GM21423 (cell line): Measurements from ENCODE around the gene NOXO1.
"Not testable (repeated sequence)": the region's sequence is repeated elsewhere in the genome, so short reads cannot be mapped to it uniquely, and the experiment has no call there.

Source experiments
- ATAC-seq: cut with Tn5 transposase; IDR thresholded peaks from one replicate; pipeline ENCODE4 v1.9.1; 2021; ENCODE audit warnings: mild to moderate bottlenecking, moderate library complexity; ENCODE audit not compliant: unreplicated experiment

The NOXO1 gene

DNA sequence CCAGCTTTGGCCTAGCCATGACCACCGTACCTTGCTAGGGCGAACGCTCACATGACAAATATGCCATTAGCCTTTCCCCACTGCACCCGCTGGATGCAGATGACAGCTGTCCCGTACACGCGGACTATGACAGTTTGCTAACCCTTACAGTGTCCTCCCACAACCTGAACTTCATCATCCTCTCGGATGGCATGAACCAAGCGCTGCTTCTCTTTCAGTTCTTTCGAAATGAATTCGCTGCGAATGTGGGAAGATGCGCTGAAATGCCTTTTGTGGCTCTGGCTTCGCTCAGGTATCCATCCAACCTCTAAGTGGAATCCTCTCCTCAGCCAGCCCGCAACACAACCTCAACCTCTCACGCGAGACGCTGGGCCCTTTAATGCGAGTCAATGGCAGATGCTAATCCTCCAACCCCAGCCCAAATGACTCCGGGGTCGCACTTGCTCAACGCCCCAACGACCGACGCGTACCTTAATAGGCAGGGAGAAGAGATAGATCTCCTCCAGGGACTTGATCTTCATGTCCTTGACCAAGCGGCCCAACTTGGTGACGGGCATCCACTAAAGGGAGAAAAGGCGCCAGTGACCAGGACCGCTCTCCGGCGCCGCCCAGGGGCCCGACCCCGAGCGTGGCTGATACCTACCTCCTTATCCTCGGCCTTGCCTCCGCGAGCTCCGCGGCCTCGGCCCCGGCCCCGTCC is 17.3 kb downstream of the NOXO1 start:
- ATAC-seq: peak; percentile 4

DNA sequence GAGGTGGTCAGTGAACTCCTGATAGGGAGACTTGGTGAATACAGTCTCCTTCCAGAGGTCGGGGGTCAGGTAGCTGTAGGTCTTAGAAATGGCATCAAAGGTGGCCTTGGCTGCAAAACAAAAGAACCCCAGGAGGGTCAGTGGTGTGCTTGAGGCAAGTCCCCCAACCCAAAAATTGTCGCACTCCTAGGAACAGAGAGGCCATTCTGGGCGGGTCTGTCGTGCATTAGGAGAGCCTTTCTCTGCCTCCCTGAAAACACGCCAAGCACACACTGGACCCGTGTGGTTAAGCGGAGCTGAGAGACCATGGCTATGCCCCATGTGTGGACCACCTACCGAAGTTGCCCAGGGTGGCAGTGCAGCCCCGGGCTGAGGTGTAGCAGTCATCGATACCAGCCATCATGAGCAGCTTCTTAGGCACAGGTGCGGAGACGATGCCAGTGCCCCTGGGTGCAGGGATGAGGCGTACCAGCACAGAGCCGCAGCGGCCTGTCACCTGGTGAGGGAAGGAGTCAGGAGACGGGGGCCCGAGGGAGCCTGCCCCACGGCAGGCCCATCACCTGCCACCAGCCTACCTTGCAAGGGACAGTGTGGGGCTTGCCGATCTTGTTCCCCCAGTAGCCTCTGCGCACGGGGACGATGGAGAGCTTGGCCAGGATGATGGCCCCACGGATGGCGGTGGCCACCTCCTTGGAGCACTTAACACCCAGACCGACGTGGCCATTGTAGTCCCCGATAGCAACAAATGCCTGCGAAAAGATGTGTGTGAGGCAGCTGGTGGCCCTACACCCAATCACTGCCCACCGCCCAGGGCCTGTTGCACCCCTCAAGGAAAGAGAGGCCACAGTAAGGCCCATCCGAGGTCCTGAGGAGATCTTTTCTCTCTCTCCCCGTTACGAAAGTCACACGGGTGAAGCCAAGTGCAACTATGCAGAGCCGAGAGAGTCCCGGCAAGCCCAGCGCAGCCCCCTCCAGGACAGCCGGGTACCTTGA is 18.8 kb downstream of the NOXO1 start:
- not testable (repeated sequence) for ATAC-seq

DNA sequence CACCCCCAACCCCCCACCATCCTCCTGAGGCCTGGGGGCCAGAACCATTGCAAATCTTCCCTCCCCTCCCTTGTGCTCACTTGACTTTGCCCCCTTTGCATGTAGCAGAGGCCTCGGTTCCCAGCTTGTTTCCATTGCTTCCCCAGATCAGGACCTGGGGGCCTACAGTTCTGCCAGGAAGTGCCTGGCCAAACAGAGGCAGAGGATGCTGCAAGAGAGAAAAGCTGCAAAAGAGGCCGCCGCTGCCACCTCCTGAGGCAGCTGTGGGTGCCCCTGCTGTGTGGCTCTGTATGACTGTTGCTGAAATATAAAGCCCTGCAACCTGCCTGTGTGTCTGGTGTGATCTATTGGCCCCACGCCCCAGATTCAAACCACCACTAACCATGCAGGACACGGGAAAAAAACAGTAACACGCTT is 19.6 kb downstream of the NOXO1 start:
- no peak for ATAC-seq

DNA sequence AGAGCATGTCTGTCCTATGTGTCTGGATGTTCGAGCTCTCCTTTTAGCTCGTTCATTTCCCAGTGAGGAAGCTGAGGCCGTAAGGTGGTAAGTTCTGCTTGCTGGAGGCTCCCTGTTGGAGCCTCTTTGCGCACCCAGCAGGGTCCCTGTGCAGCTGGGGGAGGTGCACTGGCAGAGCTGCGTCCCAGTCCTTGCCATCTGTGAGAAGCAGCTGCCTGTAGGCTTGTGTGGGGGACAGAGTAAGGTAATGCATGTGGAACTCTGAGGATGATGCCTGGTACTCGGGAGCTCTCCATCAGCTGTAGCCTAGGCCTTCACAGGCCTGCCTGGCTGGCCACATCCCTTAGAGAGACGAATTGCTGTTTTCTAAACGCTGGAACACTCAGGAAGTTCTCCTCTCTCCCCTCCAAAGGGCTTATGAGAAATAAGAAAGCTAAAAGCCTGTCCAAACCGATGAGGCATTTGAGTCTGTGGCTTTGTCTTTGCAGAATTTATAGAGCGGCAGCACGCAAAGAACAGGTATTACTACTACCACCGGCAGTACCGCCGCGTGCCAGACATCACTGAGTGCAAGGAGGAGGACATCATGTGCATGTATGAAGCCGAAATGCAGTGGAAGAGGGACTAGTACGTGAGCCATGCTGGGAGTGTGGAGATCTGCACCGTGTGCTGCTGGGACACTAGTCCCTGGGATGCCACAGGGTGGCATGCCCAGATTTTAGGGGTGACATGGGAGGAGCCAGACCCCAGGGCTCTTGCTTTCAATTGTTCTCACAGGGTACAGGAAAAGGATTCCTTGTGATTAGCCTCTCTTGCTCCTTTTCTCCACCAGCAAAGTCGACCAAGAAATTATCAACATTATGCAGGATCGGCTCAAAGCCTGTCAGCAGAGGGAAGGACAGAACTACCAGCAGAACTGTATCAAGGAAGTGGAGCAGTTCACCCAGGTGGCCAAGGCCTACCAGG is 20.3 kb downstream of the NOXO1 start:
- no peak for ATAC-seq

DNA sequence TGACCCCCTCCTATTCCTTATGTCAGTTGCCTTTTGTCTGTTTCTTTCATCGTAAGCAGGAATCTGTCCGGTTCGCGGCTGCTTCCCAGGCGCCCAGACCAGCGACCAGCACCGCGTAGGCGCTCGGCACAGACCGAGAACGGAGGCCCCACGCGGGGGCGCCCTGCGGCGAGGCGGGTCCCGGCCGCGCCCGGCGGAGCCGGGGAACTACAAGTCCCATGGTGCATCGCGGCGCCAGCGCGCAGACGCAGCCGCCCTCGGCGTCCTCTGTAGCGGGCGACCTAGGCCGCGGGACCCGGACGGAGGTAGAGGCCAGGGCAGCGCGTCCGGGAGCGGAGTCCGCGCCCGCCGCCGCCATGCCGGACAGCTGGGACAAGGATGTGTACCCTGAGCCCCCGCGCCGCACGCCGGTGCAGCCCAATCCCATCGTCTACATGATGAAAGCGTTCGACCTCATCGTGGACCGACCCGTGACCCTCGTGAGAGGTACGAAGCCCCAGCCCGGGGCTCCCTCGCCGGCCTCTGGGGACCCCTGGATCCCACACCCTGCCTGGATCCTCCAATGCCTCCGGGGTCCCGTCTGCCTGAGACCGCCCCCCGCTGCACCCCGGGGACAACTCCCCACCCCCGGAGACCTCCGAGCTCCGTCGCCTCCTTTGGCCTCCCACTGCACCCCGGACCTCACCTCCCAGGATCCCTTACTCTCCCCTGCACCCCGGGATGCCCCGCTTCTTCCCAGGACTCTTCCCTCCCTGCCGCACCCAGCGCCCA is 21.8 kb downstream of the NOXO1 start, which contains the start of gene NDUFB10:
NDUFB10 (plus strand) TSS at position 270 of the 771 bp plus-strand sequence; CDS start at position 357, 87 bp downstream.
- peak; percentile 82 for ATAC-seq

DNA sequence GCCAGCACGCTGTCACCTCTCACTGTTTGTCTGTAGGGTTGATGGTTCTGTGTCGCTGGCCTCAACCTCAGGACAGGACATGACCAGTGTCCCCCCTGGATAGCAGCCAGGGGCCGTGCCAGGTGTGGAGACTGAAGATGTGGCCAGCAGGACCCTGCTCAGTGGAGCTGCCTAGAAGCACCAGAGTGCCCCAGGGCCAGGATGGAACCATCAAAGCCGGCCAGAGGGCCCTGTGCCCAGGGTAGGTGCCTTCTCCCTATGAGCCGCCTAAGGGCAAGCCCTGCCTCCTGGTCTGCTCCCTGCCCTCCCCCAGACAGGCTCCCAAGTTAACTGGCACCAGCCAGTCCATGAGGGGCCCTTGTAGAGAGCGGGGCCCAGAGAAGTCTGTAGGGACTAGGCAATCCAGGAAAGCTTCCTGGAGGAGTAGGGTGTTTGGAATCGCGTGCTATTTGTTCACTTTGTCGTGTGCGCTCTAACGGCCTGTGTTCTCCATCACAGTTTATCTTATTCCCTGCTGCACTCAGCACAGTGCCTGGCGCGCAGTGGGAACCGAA is 22.5 kb downstream of the NOXO1 start:
- no peak for ATAC-seq

DNA sequence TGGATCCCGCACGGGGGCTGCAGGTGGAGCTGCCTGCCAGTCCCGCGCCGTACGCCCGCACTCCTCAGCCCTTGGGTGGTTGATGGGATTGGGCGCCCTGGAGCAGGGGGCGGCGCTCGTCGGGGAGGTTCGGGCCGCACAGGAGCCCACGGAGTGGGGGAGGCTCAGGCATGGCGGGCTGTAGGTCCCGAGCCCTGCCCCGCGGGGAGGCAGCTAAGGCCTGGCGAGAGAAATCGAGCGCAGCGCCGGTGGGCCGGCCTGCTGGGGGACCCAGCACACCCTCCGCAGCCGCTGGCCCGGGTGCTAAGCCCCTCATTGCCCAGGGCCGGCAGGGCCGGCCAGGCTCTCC is 23.2 kb downstream of the NOXO1 start:
- ATAC-seq: not testable (repeated sequence)

DNA sequence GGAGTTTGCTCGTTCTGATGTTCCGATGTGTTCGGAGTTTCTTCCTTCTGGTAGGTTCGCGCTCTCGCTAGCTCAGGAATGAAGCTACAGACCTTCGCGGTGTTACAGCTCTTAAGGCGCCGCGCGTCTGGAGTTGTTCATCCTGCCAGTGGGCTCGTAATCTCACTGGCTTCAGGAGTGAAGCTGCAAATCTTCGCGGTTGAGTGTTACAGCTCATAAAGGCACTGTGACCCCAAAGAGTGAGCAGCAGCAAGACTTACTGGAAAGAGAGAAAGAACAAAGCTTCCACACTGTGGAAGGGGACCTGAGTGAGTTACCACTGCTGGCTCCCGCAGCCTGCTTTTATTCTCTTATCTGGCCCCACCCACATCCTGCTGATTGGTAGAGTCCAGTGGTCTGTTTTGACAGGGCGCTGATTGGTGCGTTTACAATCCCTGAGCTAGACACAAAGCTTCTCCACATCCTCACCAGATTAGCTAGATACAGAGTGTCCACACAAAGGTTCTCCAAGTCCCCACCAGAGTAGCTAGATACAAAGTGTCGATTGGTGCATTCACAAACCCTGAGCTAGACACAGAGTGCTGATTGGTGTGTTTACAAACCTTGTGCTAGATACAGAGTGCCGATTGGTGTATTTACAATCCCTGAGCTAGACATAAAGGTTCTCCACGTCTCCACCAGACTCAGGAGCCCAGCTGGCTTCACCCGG is 23.7 kb downstream of the NOXO1 start:
- not testable (repeated sequence) for ATAC-seq

DNA sequence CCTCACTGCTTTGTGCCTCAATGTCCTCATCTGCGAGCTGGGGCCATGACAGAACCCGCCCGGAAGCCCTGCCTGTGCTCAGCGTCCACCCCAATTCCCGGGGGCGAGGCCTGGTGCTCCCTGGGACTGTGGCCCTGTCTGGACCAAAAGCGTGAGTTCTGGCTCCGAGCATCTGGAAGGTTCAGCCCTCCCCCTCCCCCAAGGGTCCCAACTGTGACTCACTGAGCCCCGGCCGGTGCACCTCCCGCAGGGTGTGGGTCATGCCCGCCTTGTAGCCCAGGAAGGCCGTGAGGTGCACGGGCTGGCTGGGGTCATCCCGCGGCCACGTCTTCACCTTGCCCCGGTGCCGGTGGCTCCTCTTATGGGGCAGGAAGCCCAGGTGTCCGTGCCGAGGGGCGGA is 27.5 kb downstream of the NOXO1 start:
- no peak for ATAC-seq

DNA sequence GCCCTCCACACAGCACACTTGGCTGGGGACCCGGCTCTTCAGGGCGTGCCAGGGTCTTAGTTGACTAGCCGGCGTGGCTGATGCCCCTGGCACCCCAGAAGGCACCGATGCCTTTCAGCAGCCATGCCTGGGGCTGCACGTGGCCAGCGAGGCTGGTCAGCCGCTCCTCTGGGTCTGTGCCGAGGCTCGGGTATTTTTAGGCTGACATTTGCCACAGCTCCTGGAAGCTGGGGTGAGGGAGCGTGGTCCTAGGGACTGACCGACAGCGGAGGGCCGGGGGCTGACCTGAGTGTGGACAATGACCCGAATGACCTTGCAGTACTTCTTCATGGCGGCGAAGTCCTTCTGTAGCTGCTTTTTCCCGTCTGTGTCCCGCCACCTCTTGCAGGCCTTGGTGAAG is 30.7 kb downstream of the NOXO1 start:
- ATAC-seq: no peak

DNA sequence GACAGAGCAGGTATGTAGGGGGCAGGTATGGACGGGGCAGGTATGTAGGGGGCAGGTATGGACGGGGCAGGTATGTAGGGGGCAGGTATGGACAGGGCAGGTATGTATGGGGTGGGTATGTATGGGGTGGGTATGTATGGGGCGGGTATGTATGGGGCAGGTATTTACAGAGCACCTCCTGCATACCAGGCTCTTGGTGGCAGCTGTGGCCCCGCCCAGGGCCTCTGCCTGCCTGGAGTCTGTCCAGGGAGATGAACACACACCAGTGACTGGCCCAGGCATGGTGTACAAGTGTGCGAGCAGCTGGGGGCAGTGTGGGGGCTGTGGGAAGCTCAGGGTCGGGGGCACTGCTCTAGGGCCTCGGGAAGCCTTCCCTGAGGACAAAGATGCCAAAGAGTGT is 31.2 kb downstream of the NOXO1 start:
- ATAC-seq: no peak

DNA sequence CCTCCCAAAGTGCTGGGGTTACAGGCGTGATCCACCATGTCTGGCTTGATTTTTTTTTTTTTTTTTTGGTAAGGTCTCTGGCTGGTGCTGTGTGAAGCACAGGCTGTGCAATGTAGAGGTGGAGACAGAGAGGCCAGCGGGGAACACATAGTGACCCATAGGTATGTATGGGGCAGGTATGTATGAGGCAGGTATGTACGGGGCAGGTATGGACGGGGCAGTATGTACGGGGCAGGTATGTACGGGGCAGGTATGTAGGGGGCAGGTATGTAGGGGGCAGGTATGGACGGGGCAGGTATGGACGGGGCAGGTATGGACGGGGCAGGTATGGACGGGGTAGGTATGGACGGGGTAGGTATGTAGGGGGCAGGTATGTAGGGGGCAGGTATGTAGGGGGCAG is 31.8 kb downstream of the NOXO1 start:
- no peak for ATAC-seq

DNA sequence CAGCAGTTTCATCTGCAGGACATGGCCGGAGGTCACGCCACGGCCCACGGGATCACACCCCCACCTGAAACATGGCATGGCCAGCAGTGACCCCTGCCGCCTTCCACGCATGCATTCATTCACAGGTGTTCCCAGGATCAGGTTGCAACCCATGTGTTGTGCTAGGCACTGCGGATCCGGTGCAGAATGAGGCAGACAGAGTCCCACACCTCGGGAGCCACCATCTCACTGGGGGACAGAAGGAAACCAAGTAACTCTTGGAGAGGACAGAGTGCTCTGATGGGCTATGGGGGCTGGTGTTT is 33.9 kb downstream of the NOXO1 start:
- no peak for ATAC-seq

DNA sequence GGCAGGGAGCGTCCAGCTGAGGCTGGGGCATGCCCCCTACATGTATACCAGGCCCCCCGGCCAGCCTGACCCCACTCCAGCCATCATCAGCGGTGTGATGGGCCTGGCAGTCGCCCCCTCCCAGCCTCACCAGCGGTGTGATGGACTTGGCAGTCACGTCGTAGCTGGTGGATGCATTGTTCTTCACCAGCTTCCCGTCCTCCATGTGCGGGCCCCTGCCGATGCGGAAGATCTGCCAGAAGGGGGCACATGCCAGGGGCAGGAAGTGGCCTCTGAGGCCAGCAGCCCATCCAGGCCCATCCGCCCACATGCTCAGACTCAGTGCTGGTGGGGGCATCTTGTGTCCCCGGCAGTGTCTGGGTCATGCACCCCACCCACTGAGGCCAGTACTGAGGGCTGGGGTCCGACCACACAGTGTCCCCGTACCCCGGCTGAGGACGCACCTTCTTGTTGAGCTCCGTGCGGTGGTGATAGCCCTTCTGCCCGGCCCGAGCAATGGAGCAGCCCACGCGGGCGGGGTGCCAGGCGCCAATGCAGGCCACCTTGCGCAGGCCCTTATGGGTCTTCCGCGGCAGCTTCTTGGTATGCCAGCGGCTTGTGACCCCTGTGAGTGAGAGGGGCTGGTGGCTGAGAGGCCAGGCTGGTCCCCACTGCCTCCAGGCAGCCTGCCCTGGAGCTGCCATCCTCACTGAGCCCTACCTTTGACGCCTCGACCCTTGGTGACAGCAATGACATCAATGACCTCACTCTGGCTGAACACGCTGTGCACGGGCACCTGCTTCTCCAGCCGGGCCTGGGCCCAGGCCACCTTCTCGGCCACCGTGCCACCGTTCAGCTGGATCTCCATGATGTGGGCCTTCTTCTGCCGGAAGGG is 34.5 kb downstream of the NOXO1 start:
- ATAC-seq: no peak

DNA sequence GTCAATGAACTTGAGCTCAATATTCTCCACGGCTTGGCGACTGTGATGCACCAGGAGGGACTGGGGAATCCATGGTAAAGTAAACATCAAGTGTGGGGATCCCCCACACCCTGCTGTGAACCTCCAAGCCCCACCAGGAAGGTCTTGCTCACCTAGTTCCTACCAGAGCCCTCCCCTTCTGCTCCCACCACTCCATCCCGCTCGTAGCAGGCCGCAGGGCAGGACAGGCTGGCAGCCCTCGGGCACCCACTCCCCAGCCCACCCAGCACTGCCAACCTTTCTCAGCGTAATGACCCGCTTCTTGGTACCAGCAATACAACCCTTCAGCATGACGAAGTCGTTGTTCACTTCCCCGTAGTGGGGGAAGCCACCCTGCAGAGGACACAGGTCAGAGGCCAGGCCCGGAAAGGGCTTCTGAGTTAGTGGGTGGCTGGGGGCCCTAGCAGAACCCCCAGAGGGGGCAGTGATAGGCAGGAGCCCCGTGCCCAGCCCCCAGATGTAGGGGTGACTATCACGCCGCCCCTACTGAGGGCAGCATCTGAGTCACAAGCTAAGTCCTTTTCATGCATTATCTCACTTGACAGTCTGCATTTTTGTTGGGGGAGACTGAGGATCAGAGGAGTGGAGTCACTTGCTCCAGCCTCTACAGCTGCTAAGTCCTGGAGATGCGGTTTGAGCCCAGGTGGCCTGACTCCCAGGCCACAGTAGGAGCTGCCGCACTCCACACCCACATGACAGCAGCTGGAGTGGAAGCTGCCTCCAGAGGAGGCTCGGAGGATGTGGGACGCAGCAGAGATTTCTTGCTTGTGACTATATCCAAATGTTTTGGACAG is 35.5 kb downstream of the NOXO1 start:
- ATAC-seq: no peak

DNA sequence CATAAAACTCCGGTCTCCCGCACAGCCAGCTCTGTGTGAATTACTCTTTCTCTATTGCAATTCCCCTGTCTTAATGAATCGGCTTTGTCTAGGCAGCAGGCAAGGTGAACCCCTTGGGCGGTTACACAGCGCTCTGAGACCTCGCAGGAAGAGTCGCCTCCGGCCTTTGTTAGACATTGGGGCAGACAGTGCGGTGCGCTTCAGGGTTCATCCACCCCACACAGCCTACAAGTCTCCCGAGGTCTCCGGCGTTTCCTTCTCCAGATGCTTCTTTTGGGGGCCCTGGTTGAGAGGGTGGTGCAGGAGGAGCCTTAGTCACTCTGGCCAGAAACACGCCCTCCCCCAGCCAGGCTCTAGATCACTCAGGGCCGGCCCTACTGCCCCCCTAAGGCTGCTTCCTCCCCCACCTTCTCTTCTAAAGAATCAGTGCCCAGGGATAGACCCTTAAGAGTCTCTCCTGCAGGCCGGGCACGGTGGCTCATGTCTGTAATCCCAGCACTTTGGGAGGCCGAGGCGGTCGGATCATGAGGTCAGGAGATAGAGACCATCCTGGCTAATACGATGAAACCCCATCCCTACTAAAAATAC is 36.6 kb downstream of the NOXO1 start:
- no peak for ATAC-seq
